Limb (tissue), 2 donors: ENCODE data around the gene ODC1.
A peak's percentile ranks its signal among the peaks of the same experiment; 100 is the strongest.

Source experiments
- DNase-seq, 2 donors: peaks; one replicate each; pipeline ENCODE4 v3.0.0-alpha.2; 2016; ENCODE audit errors: extremely low spot score in 2 of 2

The ODC1 gene

GRCh38 chr2:10434886-10435819, 13.0 kb downstream of the ODC1 start:
- peak; percentile 73 to 91 for DNase-seq

DNA sequence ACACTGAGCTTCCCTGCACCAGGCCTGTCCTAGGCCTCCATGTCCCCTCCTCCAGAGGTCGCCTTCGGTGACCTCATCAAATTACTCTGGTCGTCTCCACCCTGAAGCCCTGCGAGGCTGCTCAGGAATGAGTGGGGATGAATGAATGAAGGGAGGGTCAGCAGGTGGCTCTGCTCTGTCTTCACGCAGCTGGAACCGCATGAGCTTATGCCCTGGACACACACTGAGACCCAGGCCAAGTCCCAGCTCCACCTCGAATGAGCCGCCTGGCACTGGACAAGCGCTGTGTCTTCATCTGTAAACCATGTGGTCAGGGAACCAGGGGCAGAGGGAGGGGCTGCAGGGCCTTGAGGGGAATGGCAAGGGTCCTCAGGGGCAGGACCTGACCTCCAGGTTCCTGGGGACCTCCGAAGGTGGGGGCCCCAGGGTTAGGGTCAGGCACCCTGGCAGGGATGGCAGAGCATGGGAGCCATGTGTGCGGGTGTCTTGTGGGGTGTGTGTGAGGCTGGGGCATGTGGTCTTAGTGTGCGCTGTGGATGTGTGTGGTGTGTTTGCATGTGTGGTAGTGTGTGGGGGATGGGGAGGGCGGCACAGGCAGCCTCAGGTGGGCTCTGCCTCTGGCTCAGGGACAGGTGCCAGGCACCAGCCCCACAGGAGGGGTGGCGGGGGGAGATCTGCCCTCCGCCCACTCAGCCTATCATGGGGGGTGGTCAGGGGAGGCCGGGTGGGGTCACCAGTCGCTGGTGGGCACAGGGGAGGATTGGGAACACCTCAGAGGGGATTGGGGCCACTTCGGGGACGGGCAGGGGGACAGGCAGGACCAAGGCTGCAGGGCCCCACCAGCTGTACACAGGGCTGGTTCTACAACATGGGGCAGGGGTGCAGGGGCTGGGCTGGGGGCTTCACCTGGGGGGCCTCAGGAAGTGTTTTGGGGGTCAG, 13.9 kb downstream of the ODC1 start:
- no peak for DNase-seq

DNA sequence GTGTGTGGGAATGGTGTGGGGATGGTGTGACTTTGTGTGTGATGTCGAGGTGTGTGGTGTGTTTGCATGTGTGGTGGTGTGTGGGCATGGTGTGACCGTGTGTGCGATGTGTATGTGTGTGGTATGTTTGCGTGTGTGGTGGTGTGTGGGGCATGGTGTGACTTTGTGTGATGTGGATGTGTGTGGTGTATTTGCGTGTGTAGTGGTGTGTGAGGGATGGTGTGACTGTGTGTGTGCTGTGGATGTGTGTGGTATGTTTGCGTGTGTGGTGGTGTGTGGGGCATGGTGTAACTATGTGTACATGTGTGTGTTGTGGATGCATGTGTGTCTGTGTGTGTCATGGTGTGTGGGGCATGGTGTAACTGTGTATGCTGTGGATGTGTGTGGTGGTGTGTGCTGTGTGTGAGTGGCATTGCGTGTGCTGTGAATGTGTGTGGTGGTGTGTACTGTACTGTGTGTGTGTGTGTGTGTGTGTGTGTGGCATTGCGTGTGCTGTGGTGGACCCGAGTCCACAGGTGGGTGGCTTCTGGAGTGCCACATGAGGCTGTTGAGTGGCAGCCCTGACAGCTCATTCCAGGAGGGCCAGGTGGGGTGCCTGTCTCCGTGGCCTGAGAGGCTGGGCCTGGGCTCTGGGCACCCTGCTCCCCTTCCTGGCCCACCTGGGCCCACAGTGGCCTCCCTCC, 14.7 kb downstream of the ODC1 start:
- no peak for DNase-seq

- DNase-seq, result no peak
Measured at GRCh38 chr2:10432311-10433181, 15.6 kb downstream of the ODC1 start.

DNA sequence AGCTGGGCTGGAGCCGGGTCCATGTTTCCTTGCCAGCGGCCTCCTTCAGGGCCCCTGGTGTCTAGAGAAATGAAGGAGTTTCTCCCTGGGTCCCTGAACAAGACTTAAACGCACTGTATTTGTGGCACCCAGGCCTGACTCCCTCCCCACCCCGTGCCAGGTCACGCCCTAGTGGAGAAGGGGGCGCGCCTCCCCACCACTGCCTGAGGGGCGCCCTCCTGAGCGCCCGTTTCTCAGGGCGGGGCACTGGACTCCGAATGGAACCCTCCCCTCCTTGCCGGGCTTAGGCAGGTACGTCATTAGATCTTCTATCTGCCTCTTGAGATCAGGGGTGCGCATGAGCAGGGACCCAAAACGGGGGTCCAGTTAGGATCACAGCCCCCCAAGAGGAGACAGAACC, 16.3 kb downstream of the ODC1 start:
- DNase-seq, result no peak

GRCh38 chr2:10430886-10431622, 17.1 kb downstream of the ODC1 start:
- DNase-seq, result no peak

GRCh38 chr2:10428924-10429323, 19.2 kb downstream of the ODC1 start:
- DNase-seq, result no peak

DNA sequence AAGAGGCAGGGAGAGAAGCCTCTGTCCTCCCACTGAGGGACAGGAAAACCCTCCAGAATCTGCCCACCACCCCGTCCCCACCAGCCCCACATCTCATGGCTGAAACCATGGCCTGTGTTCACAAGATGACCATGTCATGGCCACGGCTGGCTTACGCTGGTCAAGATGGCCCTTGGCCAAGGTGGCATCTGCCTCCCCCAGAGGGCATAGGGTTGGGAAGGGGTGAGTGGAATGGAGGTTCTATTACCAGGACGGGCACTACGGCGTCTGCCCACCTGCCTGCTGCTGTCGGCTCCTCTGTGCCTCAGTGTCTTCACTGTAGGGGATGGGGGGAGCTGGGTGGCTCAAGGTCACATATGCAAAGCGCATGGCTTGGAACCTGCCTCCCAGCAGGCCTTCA, 19.8 kb downstream of the ODC1 start:
- DNase-seq, result no peak

- no peak for DNase-seq
Measured at GRCh38 chr2:10427618-10427949, 20.5 kb downstream of the ODC1 start.

DNA sequence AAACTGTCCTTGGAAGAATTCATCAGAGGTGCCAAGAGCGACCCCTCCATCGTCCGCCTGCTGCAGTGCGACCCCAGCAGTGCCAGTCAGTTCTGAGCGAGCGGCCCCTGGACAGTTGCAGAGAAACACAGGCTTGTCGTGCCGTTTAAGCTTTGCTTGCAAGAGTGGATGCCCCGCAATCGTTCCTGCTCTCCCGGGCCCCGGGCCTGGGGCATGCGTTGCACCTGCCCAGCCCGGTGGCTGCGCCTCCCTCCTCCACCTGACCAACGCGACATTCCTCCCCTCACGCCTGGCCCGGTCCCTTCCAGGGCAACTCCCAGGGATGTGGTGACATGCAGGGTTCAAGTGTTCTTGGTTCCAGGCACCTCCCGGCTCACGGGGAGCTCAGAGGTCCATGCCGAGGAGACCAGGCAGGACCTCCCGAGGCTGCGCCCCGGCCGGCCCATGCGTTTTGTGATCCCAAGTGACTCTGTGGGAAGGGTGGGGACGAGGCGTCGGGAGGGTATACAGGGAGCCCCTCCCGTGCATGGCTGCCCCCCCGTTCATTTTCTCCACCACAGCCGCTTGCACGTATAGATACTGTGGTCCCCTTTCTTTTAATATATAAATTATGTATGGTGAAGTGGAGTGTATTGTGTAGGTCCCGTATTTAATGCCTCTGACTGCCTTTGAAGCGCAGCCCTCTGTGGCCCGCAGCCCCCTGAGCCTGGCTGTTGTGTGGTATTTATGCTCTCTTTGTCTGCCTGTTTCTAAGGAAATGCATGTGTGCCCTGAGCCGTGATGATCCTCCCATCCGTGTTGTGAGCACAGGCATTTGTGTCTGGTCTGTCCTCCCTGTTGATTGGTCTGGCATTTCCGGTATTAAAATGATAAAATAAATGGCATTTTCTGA, 21.2 kb downstream of the ODC1 start:
- no peak for DNase-seq

GRCh38 chr2:10425699-10426098, 22.4 kb downstream of the ODC1 start:
- no peak for DNase-seq

GRCh38 chr2:10424916-10425505, 23.1 kb downstream of the ODC1 start:
- no peak for DNase-seq

- DNase-seq, result no peak
Measured at GRCh38 chr2:10424051-10424450, 24.1 kb downstream of the ODC1 start.

- DNase-seq, result no peak
Measured at GRCh38 chr2:10423400-10423774, 24.7 kb downstream of the ODC1 start.

- DNase-seq, result no peak
Measured at GRCh38 chr2:10422732-10423399, 25.3 kb downstream of the ODC1 start.

- no peak for DNase-seq
Measured at GRCh38 chr2:10422251-10422650, 25.9 kb downstream of the ODC1 start.

GRCh38 chr2:10419553-10420257, 28.4 kb downstream of the ODC1 start:
- no peak for DNase-seq
